GM12874 (cell line): ENCODE measurements around the gene MGRN1.

Experiments
- CTCF ChIP-seq: IDR thresholded peaks from 2 replicates; pipeline ENCODE4 v1.5.1; 2011; ENCODE audit warnings: low read depth, mild to moderate bottlenecking, control low read depth, low read length, moderate library complexity; ENCODE audit not compliant: insufficient read depth

MGRN1 gene

GRCh38 chr16:4588386-4588785, 36.2 kb upstream of the MGRN1 start:
- TF ChIP-seq CTCF = no peak

GRCh38 chr16:4588961-4589360, 35.7 kb upstream of the MGRN1 start:
- no peak for TF ChIP-seq CTCF

- no peak for TF ChIP-seq CTCF
These were observed 33.4 kb upstream of the MGRN1 start for GRCh38 chr16:4591191-4591590.

GRCh38 chr16:4591706-4592470, 32.7 kb upstream of the MGRN1 start:
- no peak for TF ChIP-seq CTCF

GRCh38 chr16:4593086-4593485, 31.5 kb upstream of the MGRN1 start:
- TF ChIP-seq CTCF = no peak

- no peak for TF ChIP-seq CTCF
These were observed 29.9 kb upstream of the MGRN1 start for GRCh38 chr16:4594433-4595410.

GRCh38 chr16:4597174-4597573, 27.5 kb upstream of the MGRN1 start:
- no peak for TF ChIP-seq CTCF
